GM19438 (cell line): Measurements from ENCODE around the gene PSPH.
"Not testable (repeated sequence)": the region's sequence is repeated elsewhere in the genome, so short reads cannot be mapped to it uniquely, and the experiment has no call there.

Experiments
- ATAC-seq: cut with Tn5 transposase; IDR thresholded peaks from one replicate; pipeline ENCODE4 v1.9.1; 2021; ENCODE audit warnings: low read depth; ENCODE audit not compliant: unreplicated experiment

Gene PSPH

DNA sequence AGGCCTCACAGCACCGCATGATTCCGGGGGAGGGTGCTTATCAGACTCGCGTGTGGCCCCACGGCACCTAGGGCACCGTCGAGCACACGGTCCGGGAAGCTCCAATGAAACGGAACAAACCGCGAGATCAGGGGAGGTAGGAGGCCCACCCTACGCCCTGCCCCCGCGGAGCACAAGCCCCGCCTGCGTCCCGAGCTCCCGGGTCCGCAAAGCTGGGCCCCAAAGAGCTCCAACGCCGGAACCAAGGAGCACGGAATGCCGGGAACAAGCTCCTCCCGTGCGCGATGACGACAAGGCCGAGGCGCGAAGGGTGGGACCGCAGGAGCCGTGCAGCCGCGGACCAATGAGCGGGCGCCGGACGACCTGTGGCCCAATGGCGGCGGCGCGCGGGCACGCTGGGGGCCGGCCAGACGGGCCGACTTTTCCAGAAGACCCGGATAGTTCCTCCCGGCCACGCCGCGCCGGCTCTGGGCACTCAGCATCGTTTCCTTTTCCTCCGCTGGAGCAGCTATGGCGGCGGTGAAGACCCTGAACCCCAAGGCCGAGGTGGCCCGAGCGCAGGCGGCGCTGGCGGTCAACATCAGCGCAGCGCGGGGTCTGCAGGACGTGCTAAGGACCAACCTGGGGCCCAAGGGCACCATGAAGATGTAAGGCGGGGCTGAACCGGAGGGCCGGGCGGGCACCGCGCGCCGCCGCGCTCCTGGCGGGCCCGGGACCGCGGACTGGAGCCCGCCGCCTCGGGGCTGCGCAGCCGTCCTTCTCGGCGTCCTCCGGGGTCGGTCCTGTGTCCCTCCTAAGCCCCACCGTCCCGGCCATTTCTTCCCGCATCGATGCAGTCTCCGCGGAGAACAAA lies at the start of gene PSPH, which contains the start of gene CCT6A:
Gene PSPH, minus strand, starts transcription at position 106 of the 853 bp plus-strand sequence. CDS start 30,232 bp downstream, outside the sequence.
Gene CCT6A, plus strand, starts transcription at position 427 of the 853 bp plus-strand sequence. Its CDS starts 84 bp downstream, at position 511.
- peak; percentile 95 for ATAC-seq

DNA sequence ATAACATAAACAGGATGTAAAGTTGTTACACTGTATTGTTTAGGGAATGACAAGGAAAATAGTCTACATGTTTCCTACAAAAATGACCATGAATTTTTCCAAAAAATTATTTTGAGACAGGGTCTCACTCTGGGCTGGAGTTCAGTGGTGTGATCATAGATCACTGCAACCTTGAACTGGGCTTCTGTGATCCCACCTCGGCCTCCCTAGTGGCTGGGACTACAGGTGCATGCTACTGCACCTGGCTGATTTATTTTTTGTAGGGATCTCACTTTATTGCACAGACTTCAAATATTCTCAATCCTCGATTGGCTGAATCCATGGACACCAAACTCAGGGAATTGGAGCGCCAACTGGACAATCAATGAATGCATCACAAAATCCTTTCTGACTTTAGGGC lies 48.4 kb upstream of the PSPH start:
- ATAC-seq, result no peak

DNA sequence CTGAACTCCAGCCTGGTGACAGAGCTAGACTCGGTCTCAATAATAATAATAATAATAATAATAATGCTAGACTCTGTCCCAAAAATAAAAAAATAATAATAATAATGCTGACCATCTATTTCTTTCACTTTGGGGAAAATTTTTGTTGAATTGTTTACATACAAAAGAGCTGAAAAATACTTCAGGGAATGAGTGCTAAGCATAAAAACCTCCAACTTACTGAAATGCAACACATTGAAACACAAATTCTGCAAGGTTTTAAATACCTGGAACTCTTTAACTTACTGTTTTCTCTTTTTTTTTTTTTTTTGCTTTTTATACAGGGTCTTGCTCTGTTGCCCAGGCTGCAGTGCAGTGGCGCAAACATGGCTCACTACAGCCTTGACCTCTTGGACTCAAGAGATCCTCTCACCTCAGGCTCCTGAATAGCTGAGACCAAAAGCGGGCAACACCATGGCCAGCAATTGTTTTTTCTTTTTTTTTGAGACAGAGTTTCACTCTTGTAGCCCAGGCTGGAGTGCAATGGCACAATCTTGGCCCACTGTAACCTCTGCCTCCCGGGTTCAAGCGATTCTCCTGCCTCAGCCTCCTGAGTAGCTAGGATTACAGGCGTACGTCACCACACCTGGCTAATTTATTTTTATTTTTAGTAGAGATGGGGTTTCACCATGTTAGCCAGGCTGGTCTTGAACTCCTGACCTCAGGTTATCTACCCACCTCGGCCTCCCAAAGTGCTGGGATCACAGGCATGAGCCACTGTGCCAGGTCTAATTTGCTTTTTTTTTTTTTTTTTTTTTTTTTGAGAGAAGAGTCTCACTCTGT lies 47.2 kb upstream of the PSPH start:
- not testable (repeated sequence) for ATAC-seq

DNA sequence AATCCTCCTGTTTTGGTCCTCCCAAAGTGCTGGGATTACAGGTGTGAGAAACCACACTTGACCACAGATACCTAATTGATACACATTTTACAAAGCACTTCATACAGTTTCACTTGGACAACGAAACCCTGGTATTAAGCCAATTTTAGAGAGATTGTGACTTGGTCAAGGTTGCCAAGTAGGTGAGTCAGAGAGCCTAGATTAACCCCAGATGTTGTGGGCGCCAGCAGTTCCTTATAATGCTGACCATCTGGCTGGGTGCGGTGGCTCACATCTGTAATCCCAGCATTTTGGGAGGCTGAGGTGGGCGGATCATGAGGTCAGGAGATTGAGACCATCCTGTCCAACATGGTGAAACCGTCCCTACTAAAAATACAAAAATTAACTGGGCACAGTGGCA lies 46.5 kb upstream of the PSPH start:
- ATAC-seq, result no peak

DNA sequence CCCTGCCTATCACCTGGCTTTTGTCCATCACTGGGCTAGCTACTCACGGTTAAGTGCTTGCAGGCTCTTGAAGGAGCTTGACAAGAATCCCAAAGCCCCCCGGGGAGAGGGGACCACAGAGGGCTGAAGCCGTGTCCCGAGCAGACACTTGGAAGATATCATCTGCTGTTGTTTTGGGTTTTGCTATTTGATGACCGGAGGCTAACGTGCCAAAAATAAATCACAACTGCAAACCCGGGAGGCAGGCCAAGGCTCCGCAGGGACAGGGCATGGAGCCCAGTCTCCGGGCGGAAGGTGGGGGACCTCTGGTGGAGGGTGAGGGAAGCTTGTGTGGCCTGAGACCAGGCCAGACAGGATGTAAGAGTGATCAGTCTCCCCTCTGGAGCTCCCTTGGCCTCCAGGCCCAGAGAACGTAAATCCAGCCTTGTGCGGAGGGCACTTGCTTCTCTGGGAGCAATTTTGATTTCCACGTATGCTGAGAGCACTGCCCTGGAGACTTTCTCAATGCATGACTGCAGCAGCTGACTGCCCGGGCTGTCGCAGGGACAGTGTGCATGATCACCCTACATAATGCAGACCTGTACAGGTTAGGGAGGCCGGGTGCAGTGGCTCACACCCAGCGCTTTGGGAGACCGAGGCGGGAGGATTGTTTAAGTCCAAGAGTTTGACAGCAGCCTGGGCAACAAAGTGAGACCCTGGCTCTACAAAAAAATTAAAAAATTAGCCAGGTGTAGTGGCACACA lies 41.7 kb upstream of the PSPH start, which contains the start of gene PHKG1:
Gene PHKG1, minus strand, starts transcription at position 164 of the 743 bp plus-strand sequence. CDS start 4,011 bp downstream, outside the sequence.
- ATAC-seq, result no peak

DNA sequence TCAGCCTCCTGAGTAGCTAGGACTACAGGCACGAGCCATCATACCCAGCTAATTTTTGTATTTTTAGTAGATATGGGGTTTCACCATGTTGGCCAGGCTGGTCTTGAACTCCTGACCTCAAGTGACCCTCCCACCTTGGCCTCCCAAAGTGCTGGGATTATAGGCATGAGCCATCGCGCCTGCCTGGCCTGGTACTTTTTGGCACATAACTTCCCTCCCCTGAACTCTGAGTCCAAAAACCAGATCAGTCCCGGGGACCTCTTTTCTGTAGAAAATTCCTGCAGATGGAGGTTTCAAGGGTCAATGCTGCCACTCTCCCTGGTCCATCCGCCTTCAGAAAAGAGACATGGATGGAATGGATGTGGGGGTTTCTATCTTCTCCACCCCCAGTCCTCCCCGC lies 41.1 kb upstream of the PSPH start:
- not testable (repeated sequence) for ATAC-seq

DNA sequence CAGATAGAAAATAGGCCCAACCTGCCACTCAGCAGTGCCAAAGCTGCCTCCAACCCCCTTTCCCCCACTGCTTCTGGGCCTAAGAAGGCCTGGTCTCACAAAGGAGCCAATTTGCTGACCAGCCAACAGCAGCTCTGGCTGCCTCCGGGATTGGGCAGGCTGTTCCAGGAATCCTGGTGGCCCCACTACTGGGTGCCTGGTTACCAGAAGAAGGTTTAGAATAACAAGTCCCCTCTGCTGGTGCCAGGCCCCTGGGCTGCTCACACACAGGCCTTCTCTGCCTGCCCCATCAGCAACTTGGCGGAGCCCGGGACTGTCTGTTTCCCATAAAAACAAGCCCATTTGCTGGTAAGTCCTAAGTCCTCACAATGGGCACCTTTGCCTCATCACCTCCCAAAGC lies 40.3 kb upstream of the PSPH start:
- no peak for ATAC-seq

DNA sequence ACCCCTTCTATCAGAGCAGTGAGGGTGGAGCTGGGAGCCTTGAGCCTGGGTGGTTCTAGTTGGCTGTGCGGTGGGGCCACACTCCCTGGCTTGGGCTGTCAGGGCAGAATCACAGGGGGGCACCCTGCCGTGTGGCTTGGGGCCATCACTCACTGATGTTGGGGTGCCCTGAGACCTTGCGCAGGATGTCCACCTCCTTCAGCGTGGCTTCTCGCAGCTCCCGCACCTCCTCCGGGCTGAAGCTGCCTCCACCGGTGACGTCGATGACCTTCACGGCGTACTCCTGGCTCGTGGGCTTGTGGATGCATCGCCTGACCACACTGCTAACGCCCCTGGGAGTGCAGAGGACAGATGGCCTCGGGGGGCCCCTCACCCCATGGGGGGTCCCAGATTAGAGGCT lies 36.2 kb upstream of the PSPH start:
- ATAC-seq, result no peak

DNA sequence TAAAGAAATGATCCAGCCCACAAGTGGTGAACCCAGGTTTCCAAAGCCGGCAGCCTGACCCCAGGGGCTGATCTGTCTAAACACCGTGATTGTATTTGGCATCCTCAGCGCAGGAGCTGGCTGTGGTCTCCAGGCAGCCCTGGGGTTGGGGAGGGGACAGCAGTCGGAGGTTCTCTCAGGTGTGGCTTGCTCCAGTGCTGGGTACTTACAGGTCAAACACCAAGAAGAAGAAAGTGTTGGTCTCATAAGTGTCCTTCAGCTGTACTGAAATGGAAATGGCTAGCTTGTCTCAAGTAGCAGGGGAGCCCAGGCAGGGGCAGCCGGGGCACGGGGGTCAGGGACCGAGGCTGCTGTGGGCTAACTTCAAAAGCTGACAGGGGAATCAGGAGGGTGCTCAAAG lies 35.5 kb upstream of the PSPH start:
- ATAC-seq, result no peak

DNA sequence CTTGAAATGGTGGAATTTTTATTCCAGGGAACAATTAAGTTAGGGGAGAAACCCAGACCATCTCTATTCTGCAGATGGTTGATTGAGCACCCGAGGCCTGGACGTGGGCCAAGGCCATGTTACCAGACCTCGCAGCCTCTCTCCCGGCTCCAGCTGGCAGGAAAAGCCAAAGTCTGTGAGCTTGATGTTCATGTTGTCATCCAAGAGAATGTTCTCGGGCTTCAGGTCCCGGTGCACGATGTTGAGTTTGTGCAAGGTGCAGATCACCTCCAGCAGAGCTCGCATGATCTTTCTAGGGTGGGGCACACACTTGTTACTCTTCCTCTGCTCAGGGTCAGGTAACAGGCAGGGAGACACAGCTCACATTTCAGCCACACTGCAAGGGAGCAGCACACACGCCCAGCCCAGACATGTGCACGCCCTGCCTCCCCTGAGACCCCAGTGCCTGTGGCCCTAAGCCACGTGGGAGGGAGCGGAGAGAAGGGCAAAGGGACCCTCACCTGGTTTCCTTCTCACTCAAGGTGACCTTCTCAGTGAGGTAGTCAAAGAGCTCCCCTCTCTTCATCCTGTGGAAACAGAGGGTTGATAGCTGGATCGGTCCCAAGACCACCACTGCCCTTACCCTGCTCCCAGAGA lies 32.0 kb upstream of the PSPH start:
- ATAC-seq, result no peak

DNA sequence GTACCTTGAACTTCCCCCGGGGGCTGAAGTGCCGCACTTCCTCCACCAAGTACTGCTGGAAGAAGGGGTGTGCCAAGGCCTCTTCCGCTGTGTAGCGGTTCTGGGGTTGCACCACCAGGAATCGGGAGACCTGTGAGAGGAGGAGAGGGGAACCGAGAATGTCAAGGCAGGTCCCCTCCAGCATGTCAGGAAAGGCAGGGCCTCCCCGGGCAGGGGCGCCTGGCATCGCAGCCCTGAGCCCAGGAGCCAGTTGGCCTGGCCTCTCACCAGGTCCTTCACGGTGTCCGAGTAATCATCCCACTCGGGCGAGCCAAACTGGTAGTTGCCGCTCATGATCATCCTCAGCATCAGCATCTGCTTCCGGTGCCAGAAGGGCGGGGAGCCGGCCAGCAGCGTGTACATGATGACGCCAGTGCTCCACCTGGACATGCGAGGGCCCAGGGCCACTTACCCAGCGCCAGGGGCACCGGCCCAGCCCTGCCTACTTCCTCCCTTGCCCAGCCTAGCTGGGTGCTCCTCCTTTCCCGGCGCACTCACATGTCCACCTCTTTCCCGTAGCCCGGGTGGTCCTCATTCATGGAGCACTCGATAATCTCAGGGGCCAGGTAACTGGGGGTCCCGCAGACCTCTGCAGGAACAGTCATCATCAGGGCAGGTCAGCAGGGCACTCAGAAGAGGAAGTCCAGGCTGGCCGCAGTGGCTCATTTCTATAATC lies 30.5 kb upstream of the PSPH start:
- no peak for ATAC-seq

DNA sequence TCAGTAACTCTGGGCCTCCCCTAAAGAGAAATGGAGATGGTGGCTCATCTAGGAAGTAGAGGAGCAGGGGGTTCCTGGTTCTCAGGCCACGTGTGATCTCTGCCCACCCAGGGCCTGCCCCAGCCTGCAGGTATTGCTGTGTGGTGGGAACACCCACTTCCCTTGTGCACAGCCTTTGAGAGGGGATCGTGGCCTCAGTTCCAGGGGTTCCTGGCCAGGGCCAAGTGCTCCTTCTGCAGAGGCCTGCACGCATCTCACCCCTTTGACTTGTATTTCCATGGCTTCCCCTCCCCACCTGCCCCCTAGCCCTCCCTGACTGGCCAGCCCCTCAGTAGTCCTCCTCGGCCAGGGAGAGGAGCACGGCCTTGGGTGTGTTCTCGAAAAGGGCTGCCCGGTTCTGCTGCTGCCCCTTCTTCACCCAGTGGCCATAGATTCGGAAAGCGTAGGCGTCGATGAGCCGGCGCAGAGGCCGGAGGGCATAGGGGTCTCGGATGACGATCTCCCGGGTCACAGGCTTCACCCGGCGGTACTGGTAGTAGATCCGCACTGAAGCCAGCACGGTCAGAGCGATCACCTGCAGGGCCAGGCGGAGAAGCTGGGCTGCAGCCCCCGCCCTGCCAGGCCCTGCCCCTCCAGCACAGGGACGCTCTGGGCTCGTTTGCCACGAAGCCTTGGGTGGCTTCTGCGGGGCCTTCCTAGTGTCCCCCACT lies 29.6 kb upstream of the PSPH start:
- ATAC-seq, result not testable (repeated sequence)

DNA sequence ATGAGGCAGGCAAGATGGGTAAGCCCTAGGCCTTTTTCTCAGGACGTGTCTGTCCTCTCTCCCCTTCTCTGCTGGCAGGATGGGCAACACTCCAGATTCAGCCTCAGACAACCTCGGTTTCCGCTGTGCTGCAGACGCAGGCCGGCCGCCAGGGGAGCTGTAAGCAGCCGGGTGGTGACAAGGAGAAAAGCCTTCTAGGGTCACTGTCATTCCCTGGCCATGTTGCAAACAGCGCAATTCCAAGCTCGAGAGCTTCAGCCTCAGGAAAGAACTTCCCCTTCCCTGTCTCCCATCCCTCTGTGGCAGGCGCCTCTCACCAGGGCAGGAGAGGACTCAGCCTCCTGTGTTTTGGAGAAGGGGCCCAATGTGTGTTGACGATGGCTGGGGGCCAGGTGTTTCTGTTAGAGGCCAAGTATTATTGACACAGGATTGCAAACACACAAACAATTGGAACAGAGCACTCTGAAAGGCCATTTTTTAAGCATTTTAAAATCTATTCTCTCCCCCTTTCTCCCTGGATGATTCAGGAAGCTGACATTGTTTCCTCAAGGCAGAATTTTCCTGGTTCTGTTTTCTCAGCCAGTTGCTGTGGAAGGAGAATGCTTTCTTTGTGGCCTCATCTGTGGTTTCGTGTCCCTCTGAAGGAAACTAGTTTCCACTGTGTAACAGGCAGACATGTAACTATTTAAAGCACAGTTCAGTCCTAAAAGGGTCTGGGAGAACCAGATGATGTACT lies 28.4 kb upstream of the PSPH start:
- no peak for ATAC-seq

DNA sequence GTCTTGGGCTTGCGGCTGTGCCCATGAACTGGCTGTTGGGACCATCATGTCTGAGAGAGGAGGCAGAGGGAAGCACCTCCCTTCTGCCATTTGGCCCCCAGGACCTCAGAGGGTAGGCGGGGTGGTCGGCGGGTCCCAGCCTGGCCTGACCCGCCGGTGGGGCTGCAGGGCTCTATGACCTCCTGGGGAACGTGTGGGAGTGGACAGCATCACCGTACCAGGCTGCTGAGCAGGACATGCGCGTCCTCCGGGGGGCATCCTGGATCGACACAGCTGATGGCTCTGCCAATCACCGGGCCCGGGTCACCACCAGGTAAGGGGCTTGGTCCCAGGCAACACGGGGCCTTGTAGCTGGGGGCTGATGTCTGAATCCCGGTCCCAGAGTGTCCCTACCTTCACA lies 27.0 kb upstream of the PSPH start:
- no peak for ATAC-seq

DNA sequence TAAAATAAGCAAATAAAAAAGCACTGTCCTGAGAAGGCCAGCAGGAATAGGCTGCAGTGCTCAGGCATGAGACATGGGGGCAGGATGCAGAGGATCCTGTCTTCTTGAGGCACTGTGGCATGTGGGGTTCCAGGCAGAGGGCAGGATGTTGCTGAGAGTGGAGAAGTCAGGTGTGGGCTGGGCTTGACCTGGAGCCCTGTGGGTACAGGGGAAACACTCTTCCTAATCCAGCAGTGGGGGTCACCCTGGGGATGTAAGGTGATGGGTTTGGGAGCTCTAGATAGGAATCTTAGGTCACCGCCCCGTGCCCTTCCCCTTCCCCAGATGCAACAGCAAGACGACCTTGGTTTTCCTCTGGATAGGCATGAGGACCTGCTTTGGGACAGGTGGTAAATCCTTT lies 26.4 kb upstream of the PSPH start:
- no peak for ATAC-seq

DNA sequence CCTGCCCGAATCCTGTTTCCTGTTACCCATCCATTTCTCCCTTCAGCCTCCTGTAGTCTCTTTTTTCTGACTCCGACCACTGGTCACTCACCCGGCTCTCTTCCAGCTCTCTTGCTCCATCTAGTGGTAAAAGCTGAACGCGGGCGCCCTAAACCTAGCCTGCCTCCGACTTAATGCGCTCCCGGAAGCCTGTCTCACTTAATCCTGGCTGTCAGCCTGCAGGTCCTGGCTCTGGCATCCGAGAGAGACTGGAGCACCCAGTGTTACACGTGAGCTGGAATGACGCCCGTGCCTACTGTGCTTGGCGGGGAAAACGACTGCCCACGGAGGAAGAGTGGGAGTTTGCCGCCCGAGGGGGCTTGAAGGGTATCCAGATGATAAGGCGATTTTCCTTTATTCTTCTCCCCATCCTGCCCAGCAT lies 23.1 kb upstream of the PSPH start:
- ATAC-seq, result peak; percentile 93

DNA sequence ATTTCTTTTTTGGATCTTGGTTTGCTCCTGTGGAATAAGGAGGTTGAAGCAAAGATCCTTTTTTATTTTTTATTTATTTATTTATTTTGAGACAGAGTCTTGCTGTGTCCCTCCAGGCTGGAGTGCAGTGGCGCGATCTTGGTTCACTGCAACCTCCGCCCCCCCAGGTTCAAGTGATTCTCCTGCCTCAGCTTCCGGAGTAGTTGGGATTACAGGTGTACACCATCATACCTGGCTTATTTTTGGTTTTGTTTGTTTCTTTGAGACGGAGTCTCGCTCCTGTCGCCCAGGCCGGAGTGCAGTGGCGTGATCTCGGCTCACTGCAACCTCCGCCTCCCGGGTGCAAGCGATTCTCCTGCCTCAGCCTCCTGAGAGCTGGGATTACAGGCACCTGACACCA lies 15.1 kb upstream of the PSPH start:
- ATAC-seq, result not testable (repeated sequence)

DNA sequence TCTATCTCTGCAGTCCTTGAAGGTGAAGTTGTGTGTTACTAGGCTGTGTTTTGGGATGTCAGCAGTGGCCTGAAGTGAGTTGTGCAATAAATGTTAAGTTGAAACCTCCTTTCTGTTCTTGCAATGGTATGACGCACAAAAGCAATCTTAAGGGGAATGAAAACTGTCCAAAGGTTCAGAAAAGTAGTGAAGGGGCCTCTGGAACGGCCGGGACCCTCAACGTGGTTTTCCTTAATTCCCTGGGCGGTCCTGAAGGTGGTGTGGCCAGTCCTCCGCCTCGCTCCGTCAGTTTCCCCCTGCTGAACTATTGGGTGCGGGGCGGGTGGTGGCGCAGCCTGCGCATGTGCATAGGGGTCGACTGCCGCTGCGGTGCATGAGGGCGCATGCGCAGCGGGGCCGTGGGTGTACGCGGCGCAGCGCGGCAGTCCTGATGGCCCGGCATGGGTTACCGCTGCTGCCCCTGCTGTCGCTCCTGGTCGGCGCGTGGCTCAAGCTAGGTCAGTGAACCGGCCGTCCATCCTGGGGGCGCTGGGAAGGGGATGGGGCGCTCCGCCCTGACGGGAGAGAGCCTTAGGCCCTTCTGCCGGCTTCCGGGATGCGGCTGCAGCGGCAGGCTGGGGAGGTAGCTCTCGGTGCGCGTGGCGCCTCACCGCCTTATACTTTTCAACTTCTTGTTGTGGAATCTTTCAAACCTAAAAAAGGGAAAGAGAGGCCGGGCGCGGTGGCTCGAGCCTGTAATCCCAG lies 12.8 kb upstream of the PSPH start, which contains the start of gene SUMF2:
Gene SUMF2, plus strand, starts transcription at position 405 of the 744 bp plus-strand sequence. Its CDS starts 26 bp downstream, at position 431.
- ATAC-seq, result peak; percentile 88
